Spleen (tissue), 11 donors: ENCODE data around the gene BAHCC1. TPM values are rescaled to one million over a fixed set of nuclear protein-coding genes. Genes with fewer than 3 reads are reported as not detected.

ENCODE experiments used
- DNase-seq: peaks from one replicate; pipeline ENCODE4 v3.0.0-alpha.2; 2020
- H3K27ac ChIP-seq, 8 donors: fragments of 200-600 bp; sonication (generic) in 7 of 8; 1 replicate in 4 of 8; 2 replicates in 4 of 8; pipeline versions ENCODE4 v1.5.0 to v1.8.0; 2016 to 2021; ENCODE audit warnings: inconsistent platforms in 4 of 8, mild to moderate bottlenecking in 4 of 8, moderate library complexity in 1 of 8
- H3K27me3 ChIP-seq, 7 donors: fragments of 200-600 bp; sonication (generic) in 6 of 7; replicated peaks in 1 of 7; 1 replicate in 4 of 7; 2 replicates in 3 of 7; pipeline versions ENCODE4 v1.5.0 to v1.8.0; 2016 to 2021; ENCODE audit warnings: inconsistent platforms in 3 of 7, mild to moderate bottlenecking in 1 of 7
- H3K36me3 ChIP-seq, 6 donors: fragments of 200-600 bp; sonication (generic) in 5 of 6; 1 replicate in 4 of 6; 2 replicates in 2 of 6; pipeline versions ENCODE4 v1.5.0 to v1.8.0; 2016 to 2021; ENCODE audit warnings: inconsistent platforms in 2 of 6
- H3K4me1 ChIP-seq, 6 donors: fragments of 200-600 bp; sonication (generic) in 5 of 6; 1 replicate in 3 of 6; 2 replicates in 3 of 6; pipeline versions ENCODE4 v1.5.0 to v1.8.0; 2016 to 2021; ENCODE audit warnings: inconsistent platforms in 3 of 6
- H3K4me3 ChIP-seq, 8 donors: fragments of 200-600 bp; sonication (generic) in 7 of 8; 1 replicate in 4 of 8; 2 replicates in 4 of 8; pipeline versions ENCODE4 v1.5.0 to v1.8.0; 2016 to 2021; ENCODE audit warnings: inconsistent platforms in 4 of 8, mild to moderate bottlenecking in 4 of 8, moderate library complexity in 2 of 8
- H3K9me3 ChIP-seq, 8 donors: fragments of 200-600 bp; sonication (generic) in 7 of 8; 1 replicate in 4 of 8; 2 replicates in 4 of 8; pipeline versions ENCODE4 v1.5.0 to v1.8.0; 2016 to 2021; ENCODE audit warnings: inconsistent platforms in 4 of 8
- POLR2A ChIP-seq, 3 donors: fragments of 450-650 bp; IDR thresholded peaks; one replicate each; pipeline ENCODE4 v1.5.1; 2017; ENCODE audit warnings: antibody characterized with exemption in 3 of 3, mild to moderate bottlenecking in 1 of 3
- POLR2AphosphoS5 ChIP-seq, 3 donors: sonication (generic); formaldehyde crosslinking; IDR thresholded peaks; one replicate each; pipeline ENCODE4 v1.5.1; 2017; ENCODE audit warnings: antibody characterized with exemption in 3 of 3
- WGBS, 5 donors: extraction: QIAGEN DNeasy Blood & Tissue Kit in 3 of 5; methylation state at CpG; one replicate each; pipeline versions ENCODE4 v1.1.5 to v1.1.7; 2013 to 2018; 5-methylcytosine and 5-hydroxymethylcytosine counted together
- intact Hi-C: fragments of 100-400 bp; cut with DNase I; formaldehyde crosslinking; loops from one replicate; pipeline ENCODE4 v1.15.0; 2023; ENCODE audit warnings: low total_unique reads
- polyA plus RNA-seq, 3 donors: library from polyadenylated mRNA; stranded (reverse); fragments of 200-250 nt; gene quantifications; one replicate each; pipeline ENCODE4 v1.2.1, GENCODE V29; 2013
- total RNA-seq, 7 donors: library from RNA; depleted of rRNA in 3 of 7; stranded (reverse); fragments of >200 nt in 3 of 7; fragmentation: NEBNext Ultra II Directional in 4 of 7; extraction: Animal tissue kit (Norgen Biotek cat#: 25700) in 4 of 7; gene quantifications; one replicate each; pipeline versions ENCODE4 v1.1.0 to v1.2.1, GENCODE V29; 2016 to 2021
- TF ChIP-seq, protein P1 (sequence below), 11 experiments: fragments of 200-600 bp in 7 of 11; fragments of 450-650 bp in 4 of 11; sonication (generic) in 4 of 11; IDR thresholded peaks in 8 of 11; conservative IDR thresholded peaks in 3 of 11; 1 replicate in 7 of 11; 2 replicates in 4 of 11; pipeline versions ENCODE4 v1.4.0 to v1.8.0; 2016 to 2021; ENCODE audit warnings: antibody characterized with exemption in 11 of 11, inconsistent platforms in 4 of 11, mild to moderate bottlenecking in 1 of 11
- donor health status: healthy with polysubstance abuse.
- donor health status: DM: no; HTN: no; CAD: no; lungs with moderate emphysema.
- donor health status: DM: no; HTN: no; CAD: no.
- donor health status: Bipolar disorder and iron deficiency.
- donor health status: healthy.
- donor health status: DM: no; HTN: no; CAD: no.
- donor health status: DM: yes; HTN: yes; CAD: no.

The BAHCC1 gene
- total and polyA plus RNA-seq, 10 donors: 1.7 to 20.3 (median 12.4) TPM

DNA sequence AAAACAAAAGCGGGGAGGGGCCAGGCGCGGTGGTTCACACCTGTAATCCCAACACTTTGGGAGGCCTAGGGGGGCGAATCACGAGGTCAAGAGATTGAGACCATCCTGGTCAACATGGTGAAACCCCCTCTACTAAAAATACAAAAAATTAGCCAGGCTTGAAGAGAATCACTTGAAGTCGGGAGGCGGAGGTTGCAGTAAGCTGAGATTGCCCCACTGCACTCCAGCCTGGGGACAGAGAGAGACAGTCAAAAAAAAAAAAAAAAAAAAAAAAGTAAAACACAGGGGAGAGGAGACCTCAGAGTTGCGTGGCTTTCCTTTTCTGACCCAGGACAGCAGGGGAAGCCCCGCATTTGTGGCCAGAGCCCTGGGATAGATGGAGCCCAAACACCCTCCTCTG is 97.4 kb downstream of the BAHCC1 start:
- peaks cover 6 to 35% (median 15%) of the 10 kb centered on the region in 6 donors for H3K4me1 ChIP-seq
- H3K36me3 ChIP-seq: no peaks in the 10 kb centered on the region
- intact Hi-C loops: no loop called here
- H3K9me3 ChIP-seq: no peaks in the 10 kb centered on the region
- TF ChIP-seq, protein P1, sequence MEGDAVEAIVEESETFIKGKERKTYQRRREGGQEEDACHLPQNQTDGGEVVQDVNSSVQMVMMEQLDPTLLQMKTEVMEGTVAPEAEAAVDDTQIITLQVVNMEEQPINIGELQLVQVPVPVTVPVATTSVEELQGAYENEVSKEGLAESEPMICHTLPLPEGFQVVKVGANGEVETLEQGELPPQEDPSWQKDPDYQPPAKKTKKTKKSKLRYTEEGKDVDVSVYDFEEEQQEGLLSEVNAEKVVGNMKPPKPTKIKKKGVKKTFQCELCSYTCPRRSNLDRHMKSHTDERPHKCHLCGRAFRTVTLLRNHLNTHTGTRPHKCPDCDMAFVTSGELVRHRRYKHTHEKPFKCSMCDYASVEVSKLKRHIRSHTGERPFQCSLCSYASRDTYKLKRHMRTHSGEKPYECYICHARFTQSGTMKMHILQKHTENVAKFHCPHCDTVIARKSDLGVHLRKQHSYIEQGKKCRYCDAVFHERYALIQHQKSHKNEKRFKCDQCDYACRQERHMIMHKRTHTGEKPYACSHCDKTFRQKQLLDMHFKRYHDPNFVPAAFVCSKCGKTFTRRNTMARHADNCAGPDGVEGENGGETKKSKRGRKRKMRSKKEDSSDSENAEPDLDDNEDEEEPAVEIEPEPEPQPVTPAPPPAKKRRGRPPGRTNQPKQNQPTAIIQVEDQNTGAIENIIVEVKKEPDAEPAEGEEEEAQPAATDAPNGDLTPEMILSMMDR (IDR thresholded peaks at IDR 0.05 in 8 of 11, conservative IDR thresholded peaks at IDR 0.05 in 3 of 11): no peak
- TF ChIP-seq POLR2AphosphoS5 (IDR thresholded peaks at IDR 0.05): no peak
- H3K4me3 ChIP-seq: no peak overlapping the region
- 74 to 94% (median 80%) methylated on average over 9 of the region's 9 CpGs for WGBS, 5 donors
- no peak overlapping the region for H3K27ac ChIP-seq
- peaks cover 0 to 37% (median 0%) of the 10 kb centered on the region in 7 donors for H3K27me3 ChIP-seq
- DNase-seq: no peak

DNA sequence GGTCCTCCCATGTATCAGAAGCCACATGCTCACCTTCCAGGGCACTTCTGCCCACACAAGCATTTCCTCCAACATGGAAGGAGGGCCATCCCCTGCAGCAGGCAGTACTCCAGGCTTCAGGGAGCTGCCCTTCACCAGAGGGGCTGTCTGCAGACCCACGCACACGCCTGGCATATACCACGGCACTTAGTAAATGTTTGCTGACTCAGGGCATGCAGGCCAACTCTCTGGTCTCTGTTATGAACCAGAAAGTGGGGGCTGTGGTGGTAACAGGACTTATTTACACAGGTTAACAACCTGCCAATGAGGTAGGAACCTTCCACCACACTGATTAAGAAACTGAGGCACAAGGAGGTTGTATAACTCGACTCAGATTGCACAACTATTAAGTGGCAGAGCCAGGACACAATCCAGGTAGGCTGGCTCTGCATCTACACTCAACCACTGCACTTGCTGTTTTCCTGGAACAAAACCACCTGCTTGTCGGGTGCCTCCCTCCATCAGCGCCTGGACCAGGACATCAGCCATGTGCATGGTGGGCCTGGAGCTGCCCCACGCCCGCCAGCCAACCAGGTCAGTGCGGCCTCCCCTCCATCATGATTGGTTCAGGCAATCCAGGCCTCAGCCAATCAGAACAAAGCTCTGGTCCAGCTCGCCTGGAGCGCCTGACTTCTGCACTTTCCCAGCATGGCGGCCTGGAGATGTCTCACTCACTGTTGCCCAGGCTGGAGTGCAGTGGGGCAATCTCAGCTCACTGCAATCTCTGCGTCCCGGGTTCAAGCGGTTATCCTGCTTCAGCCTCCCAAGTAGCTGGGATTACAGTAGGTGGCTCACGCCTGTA is 98.2 kb downstream of the BAHCC1 start:
- DNase-seq: no peak
- WGBS, 5 donors: 79 to 89% (median 87%) methylated on average over 14 to 16 of the region's 16 CpGs
- TF ChIP-seq, protein P1 (IDR thresholded peaks at IDR 0.05 in 8 of 11, conservative IDR thresholded peaks at IDR 0.05 in 3 of 11): no peak
- TF ChIP-seq POLR2A (IDR thresholded peaks at IDR 0.05) (no peak), POLR2AphosphoS5 (IDR thresholded peaks at IDR 0.05) (no peak)
- H3K27ac ChIP-seq: no peak overlapping the region
- intact Hi-C loops: no loop called here
- H3K27me3 ChIP-seq: peaks cover 0 to 30% (median 0%) of the 10 kb centered on the region in 7 donors
- peaks cover 2 to 28% (median 12%) of the 10 kb centered on the region in 6 donors for H3K4me1 ChIP-seq
- H3K4me3 ChIP-seq: no peak overlapping the region
- H3K9me3 ChIP-seq: no peaks in the 10 kb centered on the region
- no peaks in the 10 kb centered on the region for H3K36me3 ChIP-seq

DNA sequence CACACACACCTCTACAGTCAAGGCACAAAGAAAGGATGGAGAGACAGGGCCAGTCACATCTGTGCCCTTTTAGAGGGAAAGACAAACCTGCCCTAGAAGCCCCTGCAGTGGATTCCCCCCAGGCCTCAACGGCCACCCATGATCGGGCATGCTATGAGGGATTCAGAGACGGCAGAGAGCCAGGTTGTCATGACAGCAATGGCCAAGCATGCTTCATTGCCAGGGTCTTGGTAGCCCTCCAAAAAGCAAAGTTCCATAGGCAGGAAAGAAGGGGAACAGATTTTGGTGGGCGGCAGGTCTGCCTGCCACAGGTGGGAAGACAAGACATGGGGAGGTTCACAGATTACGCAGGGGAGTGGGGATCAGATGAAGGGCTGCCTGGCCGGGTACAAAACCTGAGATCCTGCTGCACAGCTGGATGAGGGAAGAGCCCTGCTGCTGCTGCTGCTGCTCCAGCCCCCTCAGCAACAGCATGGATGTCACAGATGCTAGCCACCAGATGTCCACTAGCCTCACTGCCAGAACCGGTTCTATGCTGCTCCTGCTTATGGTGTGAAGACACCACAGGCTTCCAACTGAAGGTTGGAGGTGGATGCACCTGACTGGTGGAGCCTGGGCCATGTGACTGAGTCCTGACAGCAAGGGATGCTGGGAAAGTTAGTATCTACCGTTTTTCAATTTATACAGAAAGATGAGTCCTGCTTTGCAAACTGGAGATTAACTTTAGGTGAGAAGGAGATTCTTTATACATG is 99.5 kb downstream of the BAHCC1 start:
- Histone ChIP-seq H3K9me3 (no peaks in the 10 kb centered on the region), H3K4me3 (no peak overlapping the region), H3K36me3 (no peaks in the 10 kb centered on the region), H3K4me1 (peaks cover 0 to 15% (median 1%) of the 10 kb centered on the region in 6 donors), H3K27ac (no peak overlapping the region), H3K27me3 (peaks cover 0 to 18% (median 4%) of the 10 kb centered on the region in 7 donors)
- intact Hi-C loops: no loop called here
- WGBS, 5 donors: 47 to 63% (median 61%) methylated on average over 8 of the region's 8 CpGs
- DNase-seq: no peak
- TF ChIP-seq POLR2AphosphoS5 (IDR thresholded peaks at IDR 0.05) (no peak), POLR2A (IDR thresholded peaks at IDR 0.05) (no peak)
- TF ChIP-seq, protein P1 (IDR thresholded peaks at IDR 0.05 in 8 of 11, conservative IDR thresholded peaks at IDR 0.05 in 3 of 11): no peak
